ENCODE data around the gene TSPAN31. TPM values are rescaled to one million over a fixed set of nuclear protein-coding genes. Genes with fewer than 3 reads are reported as not detected.

TSPAN31 gene
- total and polyA plus RNA-seq, 2 experiments from 2014 or later: 15.5 to 15.6 TPM

- 0 out of 2 replicates have a peak, but pooled peaks cover 7% of the 10 kb centered on the region for H4K20me1 ChIP-seq (replicated peaks; ENCODE audit: insufficient read depth)
- H3K4me2 ChIP-seq: peak overlapping the region; percentile 97
- Mint-ChIP-seq H3K4me3 (peak overlapping the region; percentile 68), H3K36me3 (ENCODE audit: low read depth) (peaks cover 29% of the 10 kb centered on the region), H3K9me3 (no peaks in the 10 kb centered on the region), H3K4me1 (peaks cover 36% of the 10 kb centered on the region), H3K27me3 (ENCODE audit: insufficient read depth, low read depth, poor library complexity) (peaks cover 46% of the 10 kb centered on the region), H3K27ac (no peak overlapping the region)
- H3K79me2 ChIP-seq (replicated peaks; ENCODE audit: insufficient read depth): no peaks in the 10 kb centered on the region
- H3K4me3 ChIP-seq: peak overlapping the region; percentile 83
- TF ChIP-seq EZH2 (IDR thresholded peaks at IDR 0.05; ENCODE audit: low read depth, unreplicated experiment) (peak; percentile 84), STAT1 (IDR thresholded peaks at IDR 0.05; ENCODE audit: unreplicated experiment) (no peak)
- DNase-seq (ENCODE audit: low spot score): peak; percentile 36
- peak; percentile 15 for ATAC-seq
- peaks cover 11% of the 10 kb centered on the region for H3F3A ChIP-seq (replicated peaks; ENCODE audit: low read depth)
- peaks cover 71% of the 10 kb centered on the region for H3K27me3 ChIP-seq (ENCODE audit: insufficient read depth)
- H3K9me2 ChIP-seq (ENCODE audit: insufficient read depth): no peaks in the 10 kb centered on the region
- no peaks in the 10 kb centered on the region; the same call in 1 of the 2 replicates for H3K36me3 ChIP-seq (ENCODE audit: insufficient read depth)
- peak overlapping the region; percentile 95; the same call in 1 of the 2 replicates for H2AFZ ChIP-seq
- no peak overlapping the region for H3K27ac ChIP-seq (ENCODE audit: low read depth)
- H3K4me1 ChIP-seq (ENCODE audit: insufficient read depth): peaks cover 21% of the 10 kb centered on the region; the same call in 1 of the 2 replicates
Measured at GRCh38 chr12:57765698-57766463, 21.0 kb downstream of the TSPAN31 start.

DNA sequence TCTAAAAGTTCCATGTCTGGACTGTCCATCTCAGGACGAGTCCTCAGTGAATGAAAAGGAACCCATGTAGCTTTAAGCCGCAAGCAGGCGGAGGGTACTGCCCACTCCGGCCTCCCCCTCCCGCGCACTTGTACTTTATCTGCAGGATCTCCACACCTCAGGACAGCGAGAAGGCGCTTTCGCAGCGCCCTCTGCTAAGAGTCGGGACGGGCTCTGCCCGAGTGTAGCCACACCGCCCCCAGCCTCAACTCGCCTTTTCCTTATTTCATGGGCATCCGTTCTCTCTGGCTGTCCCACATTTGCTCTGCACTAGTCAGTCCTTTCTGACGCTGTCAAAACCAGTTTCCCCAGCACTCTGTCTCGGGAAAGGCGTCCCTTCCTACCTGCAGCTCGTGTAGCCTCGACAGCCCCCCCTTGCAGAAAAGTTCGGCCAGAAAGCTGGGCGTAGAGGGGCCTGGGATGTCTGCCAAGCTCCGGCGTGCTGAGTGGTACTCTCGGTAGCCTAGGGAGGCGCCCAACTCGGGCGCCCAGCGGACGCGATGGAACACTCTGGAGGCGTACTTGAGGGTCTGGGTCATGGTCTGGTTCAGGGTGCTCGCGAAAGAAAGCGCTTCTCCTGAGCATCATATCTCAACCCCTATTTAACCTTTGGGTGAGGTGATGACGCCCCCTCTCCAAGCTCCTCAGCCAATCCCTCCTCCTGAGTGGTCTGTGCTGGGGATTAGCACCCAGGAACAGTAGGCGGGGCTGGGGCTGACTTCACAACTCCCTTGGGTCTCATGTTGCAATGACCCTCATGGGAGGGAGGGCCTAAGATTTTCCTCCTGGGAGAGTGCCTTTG lies 21.8 kb downstream of the TSPAN31 start, which contains the start of gene CYP27B1:
Gene CYP27B1 (minus strand): TSS at position 615 of the 841 bp plus-strand sequence. CDS start 37 bp downstream, at position 578.
- Histone ChIP-seq H3K4me1 (ENCODE audit: insufficient read depth) (peaks cover 21% of the 10 kb centered on the region; the same call in 1 of the 2 replicates), H2AFZ (no peak within 1 kb of the TSS; the same call in 1 of the 2 replicates), H3K79me2 (replicated peaks; ENCODE audit: insufficient read depth) (no peaks in the 10 kb centered on the region), H4K20me1 (replicated peaks; ENCODE audit: insufficient read depth) (0 out of 2 replicates have a peak, but pooled peaks cover 7% of the 10 kb centered on the region), H3K9me2 (ENCODE audit: insufficient read depth) (no peaks in the 10 kb centered on the region), H3K27ac (ENCODE audit: low read depth) (no peak within 1 kb of the TSS), H3K4me3 (peak within 1 kb of the TSS; percentile 83), H3K36me3 (ENCODE audit: insufficient read depth) (no peaks in the 10 kb centered on the region; the same call in 1 of the 2 replicates), H3K4me2 (peak within 1 kb of the TSS; percentile 97), H3F3A (replicated peaks; ENCODE audit: low read depth) (peaks cover 11% of the 10 kb centered on the region), H3K27me3 (ENCODE audit: insufficient read depth) (peaks cover 63% of the 10 kb centered on the region)
- H3K27ac Mint-ChIP-seq: no peak within 1 kb of the TSS
- DNase-seq (ENCODE audit: low spot score) (peak; percentile 86), ATAC-seq (peak; percentile 54)
- H3K4me1 Mint-ChIP-seq: peaks cover 39% of the 10 kb centered on the region
- H3K4me3 Mint-ChIP-seq: peak within 1 kb of the TSS; percentile 68
- H3K9me3 Mint-ChIP-seq: no peaks in the 10 kb centered on the region
- H3K36me3 Mint-ChIP-seq (ENCODE audit: low read depth): peaks cover 35% of the 10 kb centered on the region
- TF ChIP-seq EZH2 (IDR thresholded peaks at IDR 0.05; ENCODE audit: low read depth, unreplicated experiment) (peak; percentile 30), CREB1 (CRISPR knock-in tag; IDR thresholded peaks at IDR 0.05; ENCODE audit: low read depth) (no peak), STAT1 (IDR thresholded peaks at IDR 0.05; ENCODE audit: unreplicated experiment) (no peak), POLR2AphosphoS5 (IDR thresholded peaks at IDR 0.05; ENCODE audit: low read depth) (peak; percentile 34; the same call in 1 of the 2 replicates)
- H3K27me3 Mint-ChIP-seq (ENCODE audit: insufficient read depth, low read depth, poor library complexity): peaks cover 42% of the 10 kb centered on the region

- H3K27me3 ChIP-seq (ENCODE audit: insufficient read depth): peaks cover 57% of the 10 kb centered on the region
- Mint-ChIP-seq H3K4me3 (peak overlapping the region; percentile 68), H3K36me3 (ENCODE audit: low read depth) (peaks cover 35% of the 10 kb centered on the region), H3K9me3 (no peaks in the 10 kb centered on the region), H3K4me1 (peaks cover 39% of the 10 kb centered on the region), H3K27me3 (ENCODE audit: insufficient read depth, low read depth, poor library complexity) (peaks cover 45% of the 10 kb centered on the region), H3K27ac (no peak overlapping the region)
- peaks cover 21% of the 10 kb centered on the region; the same call in 1 of the 2 replicates for H3K4me1 ChIP-seq (ENCODE audit: insufficient read depth)
- DNase-seq (ENCODE audit: low spot score): no peak
- no peak overlapping the region for H3K27ac ChIP-seq (ENCODE audit: low read depth)
- 0 out of 2 replicates have a peak, but pooled peaks cover 7% of the 10 kb centered on the region for H4K20me1 ChIP-seq (replicated peaks; ENCODE audit: insufficient read depth)
- ATAC-seq: no peak
- H3K9me2 ChIP-seq (ENCODE audit: insufficient read depth): no peaks in the 10 kb centered on the region
- H3K4me3 ChIP-seq: peak overlapping the region; percentile 83
- TF ChIP-seq ZNF114 (CRISPR knock-in tag; IDR thresholded peaks at IDR 0.05) (no peak), JUNB (IDR thresholded peaks at IDR 0.05; ENCODE audit: unreplicated experiment) (no peak), REST (IDR thresholded peaks at IDR 0.05; ENCODE audit: unreplicated experiment) (no peak), NANOG (IDR thresholded peaks at IDR 0.05; ENCODE audit: borderline replicate concordance) (no peak), STAT1 (IDR thresholded peaks at IDR 0.05; ENCODE audit: unreplicated experiment) (no peak), ZNF331 (CRISPR knock-in tag; IDR thresholded peaks at IDR 0.05; ENCODE audit: low read depth) (no peak)
- H2AFZ ChIP-seq: no peak overlapping the region
- H3K36me3 ChIP-seq (ENCODE audit: insufficient read depth): no peaks in the 10 kb centered on the region; the same call in 1 of the 2 replicates
- peaks cover 11% of the 10 kb centered on the region for H3F3A ChIP-seq (replicated peaks; ENCODE audit: low read depth)
- peak overlapping the region; percentile 97 for H3K4me2 ChIP-seq
- no peaks in the 10 kb centered on the region for H3K79me2 ChIP-seq (replicated peaks; ENCODE audit: insufficient read depth)
Measured at GRCh38 chr12:57767305-57767698, 22.5 kb downstream of the TSPAN31 start.

Data from GM23338 (cell line).